22Rv1 (cell line): ENCODE measurements around the gene BTBD9.

Source experiments
- H3K27ac ChIP-seq: fragments of 450-650 bp; 2 replicates; pipeline ENCODE4 v1.5.1; 2017
- CTCF ChIP-seq: fragments of 450-650 bp; IDR thresholded peaks from 2 replicates; pipeline ENCODE4 v1.5.1; 2017; ENCODE audit warnings: mild to moderate bottlenecking
- ZFX ChIP-seq: fragments of 450-650 bp; IDR thresholded peaks from 2 replicates; pipeline ENCODE4 v1.6.1; 2017; ENCODE audit warnings: antibody characterized with exemption, borderline replicate concordance

BTBD9 gene

GRCh38 chr6:38482466-38482865 is 157.3 kb downstream of the BTBD9 start:
- TF ChIP-seq ZFX = no peak
- TF ChIP-seq CTCF = no peak

GRCh38 chr6:38481851-38482250 is 157.9 kb downstream of the BTBD9 start:
- H3K27ac ChIP-seq = no peak overlapping the region
- no peak for TF ChIP-seq CTCF
- no peak for TF ChIP-seq ZFX

More at GRCh38 chr6:38482466-38482865, 157.3 kb downstream of the BTBD9 start:
- no peak overlapping the region for H3K27ac ChIP-seq

GRCh38 chr6:38481211-38481836 is 158.4 kb downstream of the BTBD9 start:
- TF ChIP-seq ZFX (no peak), CTCF (no peak)
- no peak overlapping the region for H3K27ac ChIP-seq

GRCh38 chr6:38480036-38480435 is 159.7 kb downstream of the BTBD9 start:
- no peak for TF ChIP-seq CTCF
- TF ChIP-seq ZFX = no peak
- no peak overlapping the region for H3K27ac ChIP-seq

GRCh38 chr6:38479331-38479730 is 160.4 kb downstream of the BTBD9 start:
- TF ChIP-seq CTCF (no peak), ZFX (no peak)
- H3K27ac ChIP-seq = no peak overlapping the region

GRCh38 chr6:38477680-38478260 is 162.0 kb downstream of the BTBD9 start:
- no peak for TF ChIP-seq ZFX
- no peak for TF ChIP-seq CTCF
- no peak overlapping the region for H3K27ac ChIP-seq

- no peak for TF ChIP-seq CTCF
- no peak for TF ChIP-seq ZFX
- H3K27ac ChIP-seq = no peak overlapping the region
These were observed 162.8 kb downstream of the BTBD9 start for GRCh38 chr6:38476888-38477287.
